HepG2 (cell line): ENCODE results near the gene NPIPB6. TPM values are rescaled to one million over a fixed set of nuclear protein-coding genes. Genes with fewer than 3 reads are reported as not detected.

ENCODE experiments used
- CC2D1A ChIP-seq: sonication (generic); formaldehyde crosslinking; IDR thresholded peaks from 2 replicates; pipeline ENCODE4 v1.8.1; 2023; ENCODE audit warnings: mild to moderate bottlenecking, missing genetic modification reagents
- FOXK1 ChIP-seq: sonication (generic); formaldehyde crosslinking; IDR thresholded peaks from 2 replicates; pipeline ENCODE4 v1.4.0; 2020; ENCODE audit warnings: low read depth, missing genetic modification reagents, borderline replicate concordance
- HNRNPLL ChIP-seq: fragments of 200-400 bp; formaldehyde crosslinking; IDR thresholded peaks from 2 replicates; pipeline ENCODE4 v1.6.1; 2017; ENCODE audit warnings: mild to moderate bottlenecking, low read depth, low read length; ENCODE audit not compliant: poor library complexity, severe bottlenecking
- NFYB ChIP-seq: sonication (generic); formaldehyde crosslinking; IDR thresholded peaks from 2 replicates; pipeline ENCODE4 v1.4.0; 2020; ENCODE audit warnings: missing genetic modification reagents
- NR2F2 ChIP-seq: IDR thresholded peaks from 2 replicates; pipeline ENCODE4 v1.6.1; 2012; ENCODE audit warnings: low read depth, inconsistent platforms, borderline replicate concordance
- RAD51 ChIP-seq: fragments of 450-650 bp; IDR thresholded peaks from 2 replicates; pipeline ENCODE4 v1.6.1; 2016; ENCODE audit warnings: borderline replicate concordance
- RFX3 ChIP-seq: IDR thresholded peaks from 2 replicates; pipeline ENCODE4 v1.6.1; 2016; ENCODE audit warnings: missing biosample characterization, missing genetic modification reagents
- SMARCC2 ChIP-seq: fragments of 450-650 bp; IDR thresholded peaks from 2 replicates; pipeline ENCODE4 v1.6.1; 2017; ENCODE audit warnings: antibody characterized with exemption, mild to moderate bottlenecking
- TAF15 ChIP-seq: fragments of 200-400 bp; formaldehyde crosslinking; IDR thresholded peaks from one replicate; pipeline ENCODE4 v1.6.1; 2018; ENCODE audit warnings: mild to moderate bottlenecking, low read depth, low read length; ENCODE audit not compliant: poor library complexity, severe bottlenecking
- TERF1 ChIP-seq: sonication (generic); formaldehyde crosslinking; IDR thresholded peaks from 2 replicates; pipeline ENCODE4 v1.8.0; 2022; ENCODE audit warnings: mild to moderate bottlenecking, missing genetic modification reagents, moderate library complexity
- ZNF207 ChIP-seq: fragments of 450-650 bp; IDR thresholded peaks from 2 replicates; pipeline ENCODE4 v1.6.1; 2016; ENCODE audit warnings: antibody characterized with exemption, borderline replicate concordance
- ZNF225 ChIP-seq: sonication (generic); formaldehyde crosslinking; IDR thresholded peaks from 2 replicates; pipeline ENCODE4 v1.4.0; 2020; ENCODE audit warnings: mild to moderate bottlenecking, missing genetic modification reagents
- ZNF34 ChIP-seq: sonication (generic); formaldehyde crosslinking; IDR thresholded peaks from 2 replicates; pipeline ENCODE4 v1.4.0; 2020; ENCODE audit warnings: mild to moderate bottlenecking, missing genetic modification reagents, borderline replicate concordance
- ZNF674 ChIP-seq: sonication (generic); formaldehyde crosslinking; IDR thresholded peaks from 2 replicates; pipeline ENCODE4 v1.5.0; 2020; ENCODE audit warnings: low read depth, mild to moderate bottlenecking, missing genetic modification reagents
- ZNF782 ChIP-seq: sonication (generic); formaldehyde crosslinking; IDR thresholded peaks from 2 replicates; pipeline ENCODE4 v1.4.0; 2020; ENCODE audit warnings: missing genetic modification reagents, mild to moderate bottlenecking, borderline replicate concordance
- polyA plus RNA-seq, 8 experiments: library from polyadenylated mRNA; depleted of rRNA in 3 of 8; stranded (reverse) in 7 of 8; unstranded in 1 of 8; fragments of >200 nt; fragmentation: Illumina TruSeq in 4 of 8; extraction: Trizol in 4 of 8; gene quantifications; 2 replicates each; pipeline versions ENCODE4 v1.2.1 to v1.2.3, GENCODE V29; 2011 to 2016; ENCODE audit warnings: low read depth in 4 of 8, missing spikeins in 1 of 8, mixed read lengths in 1 of 8; ENCODE audit not compliant: insufficient read depth in 1 of 8
- total RNA-seq, 5 experiments: library from RNA; depleted of rRNA; stranded (reverse); fragments of >200 nt; fragmentation: Illumina TruSeq; extraction: Trizol; gene quantifications; 2 replicates each; pipeline ENCODE4 v1.2.3, GENCODE V29; 2016; ENCODE audit warnings: low read depth in 1 of 5
- TF ChIP-seq, protein P1 (sequence below): sonication (generic); formaldehyde crosslinking; IDR thresholded peaks from 2 replicates; pipeline ENCODE4 v1.5.1; 2020; ENCODE audit warnings: missing genetic modification reagents, mild to moderate bottlenecking, borderline replicate concordance
- TF ChIP-seq, protein P2 (sequence below): sonication (generic); formaldehyde crosslinking; IDR thresholded peaks from 2 replicates; pipeline ENCODE4 v1.4.0; 2020; ENCODE audit warnings: missing genetic modification reagents
- TF ChIP-seq, protein P3 (sequence below): sonication (generic); formaldehyde crosslinking; IDR thresholded peaks from 2 replicates; pipeline ENCODE4 v1.4.0; 2020; ENCODE audit warnings: missing genetic modification reagents
- TF ChIP-seq, protein P4 (sequence below): sonication (generic); formaldehyde crosslinking; IDR thresholded peaks from 2 replicates; pipeline ENCODE4 v1.4.0; 2020; ENCODE audit warnings: low read depth, mild to moderate bottlenecking, missing genetic modification reagents
- TF ChIP-seq, protein P5 (sequence below): sonication (generic); formaldehyde crosslinking; IDR thresholded peaks from 2 replicates; pipeline ENCODE4 v1.4.0; 2020; ENCODE audit warnings: low read depth, mild to moderate bottlenecking, missing genetic modification reagents

NPIPB6 gene
- total and polyA plus RNA-seq, 2 of the 13 experiments (the other 11 are each of a cell fraction or from before 2014, with no cell fraction given) = 0.25 TPM; not detected in 1

GRCh38 chr16:28304214-28304613, 59.1 kb downstream of the NPIPB6 start (continued):
- TF ChIP-seq TAF15 (no peak), TERF1 (CRISPR knock-in tag) (peak; percentile 94; the same call in 1 of the 2 replicates), ZNF674 (CRISPR knock-in tag) (no peak), FOXK1 (CRISPR knock-in tag) (peak; percentile 92; the same call in 1 of the 2 replicates), NFYB (CRISPR knock-in tag) (peak; percentile 34; the same call in 1 of the 2 replicates), CC2D1A (CRISPR knock-in tag) (no peak), HNRNPLL (no peak), RFX3 (CRISPR knock-in tag) (peak; percentile 63), RAD51 (no peak), ZNF225 (peak; percentile 92), ZNF782 (CRISPR knock-in tag) (peak; percentile 62; the same call in 1 of the 2 replicates), SMARCC2 (no peak), NR2F2 (no peak), ZNF34 (no peak), ZNF207 (no peak)
- TF ChIP-seq, protein P1, sequence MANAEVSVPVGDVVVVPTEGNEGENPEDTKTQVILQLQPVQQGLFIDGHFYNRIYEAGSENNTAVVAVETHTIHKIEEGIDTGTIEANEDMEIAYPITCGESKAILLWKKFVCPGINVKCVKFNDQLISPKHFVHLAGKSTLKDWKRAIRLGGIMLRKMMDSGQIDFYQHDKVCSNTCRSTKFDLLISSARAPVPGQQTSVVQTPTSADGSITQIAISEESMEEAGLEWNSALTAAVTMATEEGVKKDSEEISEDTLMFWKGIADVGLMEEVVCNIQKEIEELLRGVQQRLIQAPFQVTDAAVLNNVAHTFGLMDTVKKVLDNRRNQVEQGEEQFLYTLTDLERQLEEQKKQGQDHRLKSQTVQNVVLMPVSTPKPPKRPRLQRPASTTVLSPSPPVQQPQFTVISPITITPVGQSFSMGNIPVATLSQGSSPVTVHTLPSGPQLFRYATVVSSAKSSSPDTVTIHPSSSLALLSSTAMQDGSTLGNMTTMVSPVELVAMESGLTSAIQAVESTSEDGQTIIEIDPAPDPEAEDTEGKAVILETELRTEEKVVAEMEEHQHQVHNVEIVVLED (CRISPR knock-in tag) = no peak
- TF ChIP-seq, protein P2, sequence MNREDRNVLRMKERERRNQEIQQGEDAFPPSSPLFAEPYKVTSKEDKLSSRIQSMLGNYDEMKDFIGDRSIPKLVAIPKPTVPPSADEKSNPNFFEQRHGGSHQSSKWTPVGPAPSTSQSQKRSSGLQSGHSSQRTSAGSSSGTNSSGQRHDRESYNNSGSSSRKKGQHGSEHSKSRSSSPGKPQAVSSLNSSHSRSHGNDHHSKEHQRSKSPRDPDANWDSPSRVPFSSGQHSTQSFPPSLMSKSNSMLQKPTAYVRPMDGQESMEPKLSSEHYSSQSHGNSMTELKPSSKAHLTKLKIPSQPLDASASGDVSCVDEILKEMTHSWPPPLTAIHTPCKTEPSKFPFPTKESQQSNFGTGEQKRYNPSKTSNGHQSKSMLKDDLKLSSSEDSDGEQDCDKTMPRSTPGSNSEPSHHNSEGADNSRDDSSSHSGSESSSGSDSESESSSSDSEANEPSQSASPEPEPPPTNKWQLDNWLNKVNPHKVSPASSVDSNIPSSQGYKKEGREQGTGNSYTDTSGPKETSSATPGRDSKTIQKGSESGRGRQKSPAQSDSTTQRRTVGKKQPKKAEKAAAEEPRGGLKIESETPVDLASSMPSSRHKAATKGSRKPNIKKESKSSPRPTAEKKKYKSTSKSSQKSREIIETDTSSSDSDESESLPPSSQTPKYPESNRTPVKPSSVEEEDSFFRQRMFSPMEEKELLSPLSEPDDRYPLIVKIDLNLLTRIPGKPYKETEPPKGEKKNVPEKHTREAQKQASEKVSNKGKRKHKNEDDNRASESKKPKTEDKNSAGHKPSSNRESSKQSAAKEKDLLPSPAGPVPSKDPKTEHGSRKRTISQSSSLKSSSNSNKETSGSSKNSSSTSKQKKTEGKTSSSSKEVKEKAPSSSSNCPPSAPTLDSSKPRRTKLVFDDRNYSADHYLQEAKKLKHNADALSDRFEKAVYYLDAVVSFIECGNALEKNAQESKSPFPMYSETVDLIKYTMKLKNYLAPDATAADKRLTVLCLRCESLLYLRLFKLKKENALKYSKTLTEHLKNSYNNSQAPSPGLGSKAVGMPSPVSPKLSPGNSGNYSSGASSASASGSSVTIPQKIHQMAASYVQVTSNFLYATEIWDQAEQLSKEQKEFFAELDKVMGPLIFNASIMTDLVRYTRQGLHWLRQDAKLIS (CRISPR knock-in tag) = no peak
- TF ChIP-seq, protein P3, sequence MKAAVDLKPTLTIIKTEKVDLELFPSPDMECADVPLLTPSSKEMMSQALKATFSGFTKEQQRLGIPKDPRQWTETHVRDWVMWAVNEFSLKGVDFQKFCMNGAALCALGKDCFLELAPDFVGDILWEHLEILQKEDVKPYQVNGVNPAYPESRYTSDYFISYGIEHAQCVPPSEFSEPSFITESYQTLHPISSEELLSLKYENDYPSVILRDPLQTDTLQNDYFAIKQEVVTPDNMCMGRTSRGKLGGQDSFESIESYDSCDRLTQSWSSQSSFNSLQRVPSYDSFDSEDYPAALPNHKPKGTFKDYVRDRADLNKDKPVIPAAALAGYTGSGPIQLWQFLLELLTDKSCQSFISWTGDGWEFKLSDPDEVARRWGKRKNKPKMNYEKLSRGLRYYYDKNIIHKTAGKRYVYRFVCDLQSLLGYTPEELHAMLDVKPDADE (CRISPR knock-in tag) = peak; percentile 94
- TF ChIP-seq, protein P4, sequence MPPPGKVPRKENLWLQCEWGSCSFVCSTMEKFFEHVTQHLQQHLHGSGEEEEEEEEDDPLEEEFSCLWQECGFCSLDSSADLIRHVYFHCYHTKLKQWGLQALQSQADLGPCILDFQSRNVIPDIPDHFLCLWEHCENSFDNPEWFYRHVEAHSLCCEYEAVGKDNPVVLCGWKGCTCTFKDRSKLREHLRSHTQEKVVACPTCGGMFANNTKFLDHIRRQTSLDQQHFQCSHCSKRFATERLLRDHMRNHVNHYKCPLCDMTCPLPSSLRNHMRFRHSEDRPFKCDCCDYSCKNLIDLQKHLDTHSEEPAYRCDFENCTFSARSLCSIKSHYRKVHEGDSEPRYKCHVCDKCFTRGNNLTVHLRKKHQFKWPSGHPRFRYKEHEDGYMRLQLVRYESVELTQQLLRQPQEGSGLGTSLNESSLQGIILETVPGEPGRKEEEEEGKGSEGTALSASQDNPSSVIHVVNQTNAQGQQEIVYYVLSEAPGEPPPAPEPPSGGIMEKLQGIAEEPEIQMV (CRISPR knock-in tag) = peak; percentile 74; the same call in 1 of the 2 replicates
- TF ChIP-seq, protein P5, sequence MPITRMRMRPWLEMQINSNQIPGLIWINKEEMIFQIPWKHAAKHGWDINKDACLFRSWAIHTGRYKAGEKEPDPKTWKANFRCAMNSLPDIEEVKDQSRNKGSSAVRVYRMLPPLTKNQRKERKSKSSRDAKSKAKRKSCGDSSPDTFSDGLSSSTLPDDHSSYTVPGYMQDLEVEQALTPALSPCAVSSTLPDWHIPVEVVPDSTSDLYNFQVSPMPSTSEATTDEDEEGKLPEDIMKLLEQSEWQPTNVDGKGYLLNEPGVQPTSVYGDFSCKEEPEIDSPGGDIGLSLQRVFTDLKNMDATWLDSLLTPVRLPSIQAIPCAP (CRISPR knock-in tag) = 0 out of 2 replicates have a peak, but pooled peaks have one; percentile 68
